Natural killer cell (primary cell): Measurements from ENCODE around the gene ARHGEF18. TPM values are rescaled to one million over a fixed set of nuclear protein-coding genes. Genes with fewer than 3 reads are reported as not detected.
A peak's percentile ranks its signal among the peaks of the same experiment; 100 is the strongest.

Experiments
- ATAC-seq, 3 donors: fragments of 150-1000 bp in 2 of 3; fragments of 200-7000 bp in 1 of 3; cut with Tn5 transposase; 1 replicate in 1 of 3; 2 replicates in 2 of 3; pipeline ENCODE4 v1.10.0; 2021; ENCODE audit warnings: mild to moderate bottlenecking in 2 of 3, moderate library complexity in 2 of 3
- DNase-seq, 2 donors: peaks; one replicate each; pipeline versions ENCODE4 v3.0.0 to v3.0.0-alpha.2; 2013 to 2021; ENCODE audit warnings: mixed read lengths in 1 of 2
- H3K27ac ChIP-seq: one replicate; pipeline ENCODE4 v1.5.1; 2013; ENCODE audit warnings: mild to moderate bottlenecking, low read length
- H3K27me3 ChIP-seq: one replicate; pipeline ENCODE4 v1.6.1; 2013; ENCODE audit warnings: low read length; ENCODE audit not compliant: control insufficient read depth, insufficient read depth
- H3K36me3 ChIP-seq: one replicate; pipeline ENCODE4 v1.6.1; 2013; ENCODE audit warnings: low read length; ENCODE audit not compliant: control insufficient read depth, insufficient read depth
- H3K4me1 ChIP-seq: one replicate; pipeline ENCODE4 v1.6.1; 2013; ENCODE audit warnings: low read length; ENCODE audit not compliant: control insufficient read depth, insufficient read depth
- H3K4me3 ChIP-seq: one replicate; pipeline ENCODE4 v1.5.1; 2013; ENCODE audit warnings: low read length
- H3K9me3 ChIP-seq: one replicate; pipeline ENCODE4 v1.6.1; 2013; ENCODE audit warnings: low read length; ENCODE audit not compliant: control insufficient read depth, insufficient read depth
- H3K27ac Mint-ChIP-seq, 2 donors: one replicate each; pipeline ENCODE4 v1.8.0; 2022; ENCODE audit warnings: mild to moderate bottlenecking in 2 of 2, mixed read lengths in 2 of 2, moderate library complexity in 1 of 2
- H3K27me3 Mint-ChIP-seq, 2 donors: one replicate each; pipeline ENCODE4 v1.8.0; 2022; ENCODE audit warnings: low read depth in 2 of 2, mixed read lengths in 2 of 2
- H3K36me3 Mint-ChIP-seq: one replicate; pipeline ENCODE4 v1.8.0; 2022; ENCODE audit warnings: mixed read lengths
- H3K4me1 Mint-ChIP-seq, 2 donors: one replicate each; pipeline ENCODE4 v1.8.0; 2022; ENCODE audit warnings: mixed read lengths in 2 of 2
- H3K4me3 Mint-ChIP-seq: one replicate; pipeline ENCODE4 v1.8.0; 2022; ENCODE audit warnings: mild to moderate bottlenecking, moderate library complexity, mixed read lengths
- H3K9me3 Mint-ChIP-seq, 2 donors: one replicate each; pipeline ENCODE4 v1.8.0; 2022; ENCODE audit warnings: mixed read lengths in 2 of 2
- WGBS: methylation state at CpG from one replicate; pipeline ENCODE4 v1.1.7; 2013; ENCODE audit warnings: missing lambda C conversion rate; ENCODE audit not compliant: insufficient coverage; 5-methylcytosine and 5-hydroxymethylcytosine counted together
- intact Hi-C: fragments of 100-400 bp; cut with micrococcal nuclease; formaldehyde crosslinking; loops from one replicate; pipeline ENCODE4 v1.14.2; 2022
- total RNA-seq, 4 donors: library from RNA; stranded (reverse); fragments of 120-200 nt in 1 of 4; gene quantifications; one replicate each; pipeline versions ENCODE4 v1.2.3 to v1.2.4, GENCODE V29; 2013 to 2022
- TF ChIP-seq, protein P1 (sequence below): fragments of 200-600 bp; IDR thresholded peaks from one replicate; pipeline ENCODE4 v1.8.0; 2022; ENCODE audit warnings: antibody characterized with exemption

Gene ARHGEF18
- total RNA-seq, 3 donors from 2014 or later (not counting 1 experiment from before 2014, with no cell fraction given) = 53.6 to 61.5 (median 54.1) TPM

DNA sequence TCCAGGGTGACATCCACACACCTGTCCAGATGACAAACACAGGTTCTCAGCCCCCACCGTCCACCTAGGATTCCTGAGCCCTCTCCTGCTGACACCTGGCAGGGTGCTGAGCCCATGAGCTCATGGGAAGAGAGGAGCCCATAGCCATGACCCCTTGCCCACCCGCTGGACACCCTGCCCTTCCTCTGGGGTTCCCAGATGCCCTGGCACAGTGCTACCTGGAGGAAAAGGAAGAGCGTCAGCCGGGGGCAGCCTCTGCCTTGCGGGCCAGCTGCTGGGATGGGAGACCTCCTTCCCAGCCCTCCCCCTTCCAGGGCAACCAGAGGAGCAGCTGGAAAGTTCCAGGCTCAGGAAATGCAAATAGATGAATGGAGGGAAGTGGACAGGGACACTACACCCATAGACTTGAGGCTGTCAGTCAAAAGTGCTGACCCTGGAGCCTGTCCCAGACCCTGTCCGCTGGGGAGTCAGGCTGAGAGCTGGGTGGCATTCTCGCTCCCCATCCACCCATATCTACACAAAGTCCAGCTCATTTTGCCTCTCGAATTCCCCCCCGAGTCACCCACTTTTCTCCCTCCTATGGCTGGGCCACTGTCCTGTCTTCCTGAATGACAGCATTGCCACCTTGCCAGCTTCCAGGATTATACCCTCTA lies 12.3 kb upstream of the ARHGEF18 start:
- DNase-seq (no peak), ATAC-seq (no peak)
- 97% methylated on average over 6 of the region's 9 CpGs for WGBS
- no peaks in the 10 kb centered on the region for H3K9me3 ChIP-seq
- Mint-ChIP-seq H3K4me3 (no peak overlapping the region), H3K27ac (peak overlapping the region in 1 of 2 donors; percentile 69), H3K36me3 (no peaks in the 10 kb centered on the region), H3K4me1 (peaks cover 30 to 32% of the 10 kb centered on the region in 2 donors), H3K9me3 (no peaks in the 10 kb centered on the region), H3K27me3 (peaks cover 0 to 7% of the 10 kb centered on the region in 2 donors)
- peak overlapping the region; percentile 65 for H3K27ac ChIP-seq
- H3K36me3 ChIP-seq = no peaks in the 10 kb centered on the region
- H3K4me1 ChIP-seq = peaks cover 51% of the 10 kb centered on the region
- TF ChIP-seq, protein P1, sequence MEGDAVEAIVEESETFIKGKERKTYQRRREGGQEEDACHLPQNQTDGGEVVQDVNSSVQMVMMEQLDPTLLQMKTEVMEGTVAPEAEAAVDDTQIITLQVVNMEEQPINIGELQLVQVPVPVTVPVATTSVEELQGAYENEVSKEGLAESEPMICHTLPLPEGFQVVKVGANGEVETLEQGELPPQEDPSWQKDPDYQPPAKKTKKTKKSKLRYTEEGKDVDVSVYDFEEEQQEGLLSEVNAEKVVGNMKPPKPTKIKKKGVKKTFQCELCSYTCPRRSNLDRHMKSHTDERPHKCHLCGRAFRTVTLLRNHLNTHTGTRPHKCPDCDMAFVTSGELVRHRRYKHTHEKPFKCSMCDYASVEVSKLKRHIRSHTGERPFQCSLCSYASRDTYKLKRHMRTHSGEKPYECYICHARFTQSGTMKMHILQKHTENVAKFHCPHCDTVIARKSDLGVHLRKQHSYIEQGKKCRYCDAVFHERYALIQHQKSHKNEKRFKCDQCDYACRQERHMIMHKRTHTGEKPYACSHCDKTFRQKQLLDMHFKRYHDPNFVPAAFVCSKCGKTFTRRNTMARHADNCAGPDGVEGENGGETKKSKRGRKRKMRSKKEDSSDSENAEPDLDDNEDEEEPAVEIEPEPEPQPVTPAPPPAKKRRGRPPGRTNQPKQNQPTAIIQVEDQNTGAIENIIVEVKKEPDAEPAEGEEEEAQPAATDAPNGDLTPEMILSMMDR = no peak
- H3K4me3 ChIP-seq = no peak overlapping the region
- H3K27me3 ChIP-seq = no peaks in the 10 kb centered on the region
- intact Hi-C loops = no loop called here

GRCh38 chr19:7337380-7338194 lies 11.2 kb upstream of the ARHGEF18 start:
- Histone ChIP-seq H3K4me1 (peaks cover 53% of the 10 kb centered on the region), H3K27me3 (no peaks in the 10 kb centered on the region), H3K9me3 (no peaks in the 10 kb centered on the region), H3K27ac (peak overlapping the region; percentile 65), H3K36me3 (no peaks in the 10 kb centered on the region), H3K4me3 (no peak overlapping the region)
- DNase-seq (peak in 1 of 2 donors; percentile 50), ATAC-seq (peak; percentile 65 to 78 (median 76))
- Mint-ChIP-seq H3K36me3 (no peaks in the 10 kb centered on the region), H3K4me1 (peaks cover 30 to 32% of the 10 kb centered on the region in 2 donors), H3K27ac (peak overlapping the region; percentile 4 to 69), H3K9me3 (no peaks in the 10 kb centered on the region), H3K27me3 (peaks cover 0 to 7% of the 10 kb centered on the region in 2 donors), H3K4me3 (peak overlapping the region; percentile 82)
- intact Hi-C loops = no loop called here
- 6% methylated on average over 11 of the region's 12 CpGs for WGBS
- TF ChIP-seq, protein P1 = no peak

DNA sequence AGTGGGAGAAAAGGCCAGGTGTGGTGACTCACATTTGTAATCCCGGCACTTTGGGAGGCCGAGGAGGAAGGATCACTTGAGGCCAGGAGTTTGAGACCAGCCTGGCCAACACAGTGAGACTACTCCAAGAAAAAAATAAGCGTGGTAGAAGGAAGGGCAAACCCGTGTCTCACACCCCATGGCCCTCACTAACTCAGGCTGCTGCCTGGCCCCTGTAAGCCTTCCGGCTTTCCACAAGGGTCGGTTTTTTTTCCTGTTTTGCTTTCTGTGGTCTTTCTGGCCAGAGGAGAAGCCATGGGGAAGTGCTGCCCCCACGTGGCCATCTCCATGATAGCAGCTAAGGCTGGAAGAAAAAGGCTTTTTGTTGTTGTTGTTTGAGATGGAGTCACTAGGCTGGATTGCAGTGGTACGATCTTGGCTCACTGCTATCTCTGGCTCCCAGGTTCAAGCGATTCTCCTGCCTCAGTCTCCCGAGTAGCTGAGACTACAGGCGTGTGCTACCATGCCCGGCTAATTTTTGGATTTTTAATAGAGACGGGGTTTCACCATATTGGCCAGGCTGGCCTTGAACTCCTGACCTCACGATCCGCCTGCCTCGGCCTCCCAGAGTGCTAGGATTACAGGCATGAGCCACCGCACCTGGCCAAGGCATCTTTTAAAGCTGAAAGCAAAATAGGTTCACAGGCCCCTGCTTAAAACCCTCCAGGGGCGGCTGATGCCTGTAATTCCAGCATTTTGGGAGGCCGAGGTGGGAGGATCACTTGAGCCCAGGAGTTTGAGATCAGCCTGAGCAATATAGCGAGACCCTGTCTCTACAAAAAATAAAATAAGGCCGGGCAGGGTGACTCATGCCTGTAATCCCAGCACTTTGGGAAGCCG lies 7.5 kb upstream of the ARHGEF18 start:
- H3K36me3 ChIP-seq = no peaks in the 10 kb centered on the region
- intact Hi-C loops = loop anchor here (1.0 kb wide), 2 partner anchors 192 to 239 kb away; no protein-coding TSS in a partner anchor
- Mint-ChIP-seq H3K9me3 (no peaks in the 10 kb centered on the region), H3K4me3 (peak overlapping the region; percentile 45), H3K36me3 (no peaks in the 10 kb centered on the region), H3K4me1 (peaks cover 41 to 49% of the 10 kb centered on the region in 2 donors), H3K27me3 (no peaks in the 10 kb centered on the region), H3K27ac (peak overlapping the region; percentile 23 to 76)
- TF ChIP-seq, protein P1 = peak; percentile 86
- peaks cover 68% of the 10 kb centered on the region for H3K4me1 ChIP-seq
- no peaks in the 10 kb centered on the region for H3K27me3 ChIP-seq
- H3K9me3 ChIP-seq = no peaks in the 10 kb centered on the region
- no peak overlapping the region for H3K4me3 ChIP-seq
- no peak overlapping the region for H3K27ac ChIP-seq
- DNase-seq (peak; percentile 86 to 90), ATAC-seq (peak; percentile 59 to 66 (median 65))
- 45% methylated on average over 22 of the region's 22 CpGs for WGBS
